ENCODE data around the gene LANCL1. TPM values are rescaled to one million over a fixed set of nuclear protein-coding genes. Genes with fewer than 3 reads are reported as not detected.
"Not testable (repeated sequence)": the region's sequence is repeated elsewhere in the genome, so short reads cannot be mapped to it uniquely, and the experiment has no call there.

Gene LANCL1
- total and polyA plus RNA-seq, 4 donors, result 48.7 to 167 (median 67.3) TPM

DNA sequence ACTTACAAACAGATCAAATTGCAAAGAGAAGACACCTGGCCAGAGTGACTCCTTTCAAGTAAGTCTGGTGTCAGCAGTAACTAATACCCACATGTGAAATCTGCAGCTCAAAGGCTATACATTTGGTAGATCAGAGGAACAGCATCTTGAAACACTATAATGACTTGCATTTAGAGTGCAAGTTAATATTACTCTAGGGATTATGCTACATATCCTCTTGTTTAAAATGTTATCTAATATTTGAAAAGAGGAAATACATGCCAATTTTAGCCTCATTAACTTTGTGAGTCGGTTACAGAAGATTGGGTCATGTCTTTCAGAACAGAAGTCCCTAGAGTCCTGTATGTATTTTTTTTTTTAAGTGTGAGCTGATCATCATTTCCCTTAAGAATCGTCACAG is 15.2 kb downstream of the LANCL1 start:
- Histone ChIP-seq H3K27me3 (ENCODE audit: control insufficient read depth, insufficient read depth, low read length) (no peaks in the 10 kb centered on the region), H3K36me3 (ENCODE audit: control insufficient read depth, insufficient read depth, low read length) (no peaks in the 10 kb centered on the region), H3K9me3 (ENCODE audit: control insufficient read depth, insufficient read depth, low read length) (no peaks in the 10 kb centered on the region), H3K4me1 (ENCODE audit: control insufficient read depth, insufficient read depth, low read length) (no peaks in the 10 kb centered on the region), H3K4me3 (ENCODE audit: low read depth, low read length) (no peak overlapping the region), H3K27ac (ENCODE audit: low read depth, low read length) (no peak overlapping the region)
- DNase-seq (ENCODE audit: low read depth in 4 of 6, low spot score in 6 of 6), result no peak
- WGBS (ENCODE audit: insufficient coverage), result no CpG with 5 or more reads among the region's 2 CpGs

DNA sequence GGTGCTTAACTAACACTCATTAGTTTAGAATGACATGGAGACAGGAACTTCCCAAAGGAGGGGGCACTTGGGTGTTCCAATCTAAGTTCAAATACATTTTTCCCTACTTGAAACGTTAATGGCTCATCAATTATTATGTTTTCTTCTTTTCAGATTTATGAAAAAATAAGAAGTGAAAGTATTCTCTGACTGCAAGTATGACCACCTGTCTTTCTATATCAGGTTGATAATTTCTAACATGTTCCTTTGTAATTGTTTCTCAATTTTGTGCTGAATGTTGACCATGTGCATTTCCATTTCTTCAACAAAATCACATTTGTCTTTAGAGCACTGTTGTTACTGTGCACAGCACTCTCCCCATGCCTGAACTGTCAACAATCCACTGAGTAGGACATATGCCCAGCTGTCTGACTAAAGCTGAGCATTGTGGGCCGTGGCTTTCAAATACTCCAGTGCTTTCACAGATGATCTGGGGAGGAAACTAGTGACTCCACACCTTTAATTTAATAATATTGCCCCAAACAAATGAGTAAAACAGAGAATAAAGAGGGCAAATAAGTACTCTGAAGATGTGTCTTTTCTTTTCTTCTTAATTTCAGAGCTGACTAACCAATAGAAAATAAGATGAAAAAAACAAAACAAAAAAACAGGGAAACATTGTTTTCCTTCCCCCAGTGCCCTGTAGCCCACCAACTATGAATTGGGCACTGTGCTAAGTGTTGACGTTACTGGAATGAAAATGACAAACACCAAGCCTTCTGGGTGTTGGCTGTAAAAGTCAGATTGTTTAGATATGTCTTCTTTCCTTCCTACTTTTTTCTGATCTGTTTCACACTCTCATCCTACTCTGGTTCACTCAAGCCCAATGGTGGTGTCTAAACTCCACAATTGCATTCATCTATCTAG is 16.0 kb downstream of the LANCL1 start:
- no peaks in the 10 kb centered on the region for H3K27me3 ChIP-seq (ENCODE audit: control insufficient read depth, insufficient read depth, low read length)
- no CpG with 5 or more reads among the region's 3 CpGs for WGBS (ENCODE audit: insufficient coverage)
- DNase-seq (ENCODE audit: low read depth in 4 of 6, low spot score in 6 of 6), result no peak
- H3K4me3 ChIP-seq (ENCODE audit: low read depth, low read length), result no peak overlapping the region
- H3K36me3 ChIP-seq (ENCODE audit: control insufficient read depth, insufficient read depth, low read length), result no peaks in the 10 kb centered on the region
- no peak overlapping the region for H3K27ac ChIP-seq (ENCODE audit: low read depth, low read length)
- H3K4me1 ChIP-seq (ENCODE audit: control insufficient read depth, insufficient read depth, low read length), result no peaks in the 10 kb centered on the region
- no peaks in the 10 kb centered on the region for H3K9me3 ChIP-seq (ENCODE audit: control insufficient read depth, insufficient read depth, low read length)

DNA sequence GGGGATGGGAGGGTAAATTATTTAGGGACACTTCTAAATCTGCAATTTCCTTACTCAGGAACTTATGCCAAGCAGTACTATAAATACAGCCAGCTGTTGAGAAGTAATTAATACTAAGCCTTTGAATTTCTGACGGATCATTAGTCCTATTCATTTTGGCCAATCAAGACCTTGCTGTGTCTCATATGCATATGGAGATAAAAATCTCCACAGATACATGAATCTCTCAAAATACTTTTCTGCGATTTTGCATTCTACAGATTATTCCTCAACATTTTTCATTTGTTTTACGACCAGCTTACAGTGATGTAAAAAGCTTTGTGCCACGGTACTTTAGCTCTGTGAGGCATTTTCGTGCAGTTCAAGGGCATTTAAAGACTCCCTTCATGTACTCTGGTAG is 16.7 kb downstream of the LANCL1 start:
- Histone ChIP-seq H3K4me3 (ENCODE audit: low read depth, low read length) (no peak overlapping the region), H3K27ac (ENCODE audit: low read depth, low read length) (no peak overlapping the region), H3K36me3 (ENCODE audit: control insufficient read depth, insufficient read depth, low read length) (no peaks in the 10 kb centered on the region), H3K27me3 (ENCODE audit: control insufficient read depth, insufficient read depth, low read length) (no peaks in the 10 kb centered on the region), H3K4me1 (ENCODE audit: control insufficient read depth, insufficient read depth, low read length) (no peaks in the 10 kb centered on the region), H3K9me3 (ENCODE audit: control insufficient read depth, insufficient read depth, low read length) (no peaks in the 10 kb centered on the region)
- WGBS (ENCODE audit: insufficient coverage), result 59% methylated on average over 4 of the region's 5 CpGs
- peak in 1 of 6 donors; percentile 14 for DNase-seq (ENCODE audit: low read depth in 4 of 6, low spot score in 6 of 6)

DNA sequence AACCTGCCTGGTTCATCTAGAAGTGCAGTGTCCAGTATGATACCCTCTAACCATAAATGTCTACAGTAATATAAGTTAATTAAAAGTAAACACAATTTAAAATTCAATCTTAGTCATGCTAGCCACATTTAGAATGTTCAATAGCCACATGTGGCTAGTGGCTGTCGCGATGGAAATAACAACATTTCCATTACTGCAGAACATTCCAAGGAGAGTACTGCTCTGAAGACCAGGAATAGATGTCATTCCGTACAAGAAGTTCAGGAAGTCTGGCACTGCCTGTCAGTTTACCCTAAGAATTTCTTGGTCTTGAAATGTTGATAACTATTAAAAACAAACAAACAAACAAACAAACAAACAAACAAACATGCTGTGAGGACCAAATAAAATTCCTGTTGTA is 17.2 kb downstream of the LANCL1 start:
- no peaks in the 10 kb centered on the region for H3K27me3 ChIP-seq (ENCODE audit: control insufficient read depth, insufficient read depth, low read length)
- no peak overlapping the region for H3K4me3 ChIP-seq (ENCODE audit: low read depth, low read length)
- DNase-seq (ENCODE audit: low read depth in 4 of 6, low spot score in 6 of 6), result no peak
- no peaks in the 10 kb centered on the region for H3K4me1 ChIP-seq (ENCODE audit: control insufficient read depth, insufficient read depth, low read length)
- no peaks in the 10 kb centered on the region for H3K9me3 ChIP-seq (ENCODE audit: control insufficient read depth, insufficient read depth, low read length)
- H3K27ac ChIP-seq (ENCODE audit: low read depth, low read length), result no peak overlapping the region
- H3K36me3 ChIP-seq (ENCODE audit: control insufficient read depth, insufficient read depth, low read length), result peaks cover 2% of the 10 kb centered on the region
- WGBS (ENCODE audit: insufficient coverage), result no CpG with 5 or more reads among the region's 3 CpGs

- H3K4me1 ChIP-seq (ENCODE audit: control insufficient read depth, insufficient read depth, low read length), result no peaks in the 10 kb centered on the region
- no peak for DNase-seq (ENCODE audit: low read depth in 4 of 6, low spot score in 6 of 6)
- no peaks in the 10 kb centered on the region for H3K27me3 ChIP-seq (ENCODE audit: control insufficient read depth, insufficient read depth, low read length)
- no peak overlapping the region for H3K4me3 ChIP-seq (ENCODE audit: low read depth, low read length)
- 100% methylated on average over 4 of the region's 4 CpGs for WGBS (ENCODE audit: insufficient coverage)
- H3K9me3 ChIP-seq (ENCODE audit: control insufficient read depth, insufficient read depth, low read length), result no peaks in the 10 kb centered on the region
- no peak overlapping the region for H3K27ac ChIP-seq (ENCODE audit: low read depth, low read length)
- peaks cover 5% of the 10 kb centered on the region for H3K36me3 ChIP-seq (ENCODE audit: control insufficient read depth, insufficient read depth, low read length)
Measured at GRCh38 chr2:210458395-210458794, 18.2 kb downstream of the LANCL1 start.

DNA sequence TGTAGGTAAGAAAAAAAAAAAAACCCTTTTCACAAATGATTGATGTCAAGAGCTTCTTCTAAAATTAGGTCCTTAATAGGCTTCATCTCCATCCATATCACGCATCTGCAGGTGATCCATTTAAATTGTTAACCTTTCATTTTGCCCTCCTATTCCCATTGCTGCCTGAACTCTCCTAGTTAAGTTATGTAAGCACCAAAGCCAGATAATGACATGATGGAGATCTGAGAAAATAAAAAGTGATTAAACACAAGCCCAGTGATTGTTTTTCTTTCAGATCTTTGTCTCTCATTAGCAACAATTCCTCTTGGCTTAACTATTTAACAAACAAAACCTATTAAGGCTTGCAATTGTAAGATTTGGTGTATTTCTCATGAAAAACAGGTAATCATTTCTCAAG is 20.0 kb downstream of the LANCL1 start:
- Histone ChIP-seq H3K27me3 (ENCODE audit: control insufficient read depth, insufficient read depth, low read length) (no peaks in the 10 kb centered on the region), H3K27ac (ENCODE audit: low read depth, low read length) (no peak overlapping the region), H3K9me3 (ENCODE audit: control insufficient read depth, insufficient read depth, low read length) (no peaks in the 10 kb centered on the region), H3K36me3 (ENCODE audit: control insufficient read depth, insufficient read depth, low read length) (peaks cover 5% of the 10 kb centered on the region), H3K4me3 (ENCODE audit: low read depth, low read length) (no peak overlapping the region), H3K4me1 (ENCODE audit: control insufficient read depth, insufficient read depth, low read length) (no peaks in the 10 kb centered on the region)
- peak in 1 of 6 donors; percentile 19 for DNase-seq (ENCODE audit: low read depth in 4 of 6, low spot score in 6 of 6)
- whole genome bisulfite sequencing (ENCODE audit: insufficient coverage), result 80% methylated on average over 1 of the region's 1 CpG

DNA sequence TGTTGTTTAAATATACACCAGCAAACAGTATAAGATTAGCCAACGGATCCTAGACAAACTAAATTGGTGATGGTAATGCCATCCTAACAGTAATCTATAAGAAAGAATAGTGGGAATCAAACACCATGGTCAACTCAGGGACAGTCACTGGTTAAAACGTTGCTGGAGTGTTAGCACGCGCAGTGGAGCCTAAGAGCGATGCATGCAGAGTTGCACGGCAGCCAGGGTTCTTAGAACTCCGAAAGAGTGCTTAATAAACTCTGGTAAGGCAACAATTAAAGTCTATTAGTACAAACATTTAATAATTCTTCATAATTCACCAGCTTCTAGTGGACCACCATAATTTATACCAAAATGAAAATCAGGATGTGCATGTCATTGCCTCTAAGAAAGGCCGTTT is 22.2 kb downstream of the LANCL1 start:
- H3K4me3 ChIP-seq (ENCODE audit: low read depth, low read length), result no peak overlapping the region
- H3K27ac ChIP-seq (ENCODE audit: low read depth, low read length), result no peak overlapping the region
- no peaks in the 10 kb centered on the region for H3K27me3 ChIP-seq (ENCODE audit: control insufficient read depth, insufficient read depth, low read length)
- DNase-seq (ENCODE audit: low read depth in 4 of 6, low spot score in 6 of 6), result no peak
- peaks cover 2% of the 10 kb centered on the region for H3K9me3 ChIP-seq (ENCODE audit: control insufficient read depth, insufficient read depth, low read length)
- no peaks in the 10 kb centered on the region for H3K4me1 ChIP-seq (ENCODE audit: control insufficient read depth, insufficient read depth, low read length)
- WGBS (ENCODE audit: insufficient coverage), result 84% methylated on average over 4 of the region's 8 CpGs
- H3K36me3 ChIP-seq (ENCODE audit: control insufficient read depth, insufficient read depth, low read length), result peaks cover 5% of the 10 kb centered on the region

DNA sequence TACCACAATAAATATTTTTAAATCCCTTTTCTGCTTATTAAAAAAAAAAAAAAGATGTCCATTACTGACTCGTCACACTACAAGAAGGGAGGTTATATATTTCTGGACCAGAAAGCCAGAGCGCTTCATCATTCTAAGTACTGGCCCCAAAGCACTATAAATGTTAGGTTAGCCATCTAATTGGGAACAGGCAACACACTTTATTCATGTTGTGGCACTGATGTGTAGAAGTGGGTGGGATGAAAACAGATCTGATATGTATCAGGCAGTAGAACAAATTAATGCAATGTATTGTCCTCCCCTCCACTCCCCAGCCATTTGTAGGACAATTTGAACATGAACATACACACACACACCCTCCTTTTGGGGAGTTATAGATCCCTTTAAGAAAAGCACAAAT is 24.4 kb downstream of the LANCL1 start:
- DNase-seq (ENCODE audit: low read depth in 4 of 6, low spot score in 6 of 6), result no peak
- Histone ChIP-seq H3K27me3 (ENCODE audit: control insufficient read depth, insufficient read depth, low read length) (no peaks in the 10 kb centered on the region), H3K9me3 (ENCODE audit: control insufficient read depth, insufficient read depth, low read length) (peaks cover 2% of the 10 kb centered on the region), H3K4me3 (ENCODE audit: low read depth, low read length) (no peak overlapping the region), H3K4me1 (ENCODE audit: control insufficient read depth, insufficient read depth, low read length) (no peaks in the 10 kb centered on the region), H3K36me3 (ENCODE audit: control insufficient read depth, insufficient read depth, low read length) (peaks cover 5% of the 10 kb centered on the region), H3K27ac (ENCODE audit: low read depth, low read length) (no peak overlapping the region)
- WGBS (ENCODE audit: insufficient coverage), result no CpG with 5 or more reads among the region's 2 CpGs

DNA sequence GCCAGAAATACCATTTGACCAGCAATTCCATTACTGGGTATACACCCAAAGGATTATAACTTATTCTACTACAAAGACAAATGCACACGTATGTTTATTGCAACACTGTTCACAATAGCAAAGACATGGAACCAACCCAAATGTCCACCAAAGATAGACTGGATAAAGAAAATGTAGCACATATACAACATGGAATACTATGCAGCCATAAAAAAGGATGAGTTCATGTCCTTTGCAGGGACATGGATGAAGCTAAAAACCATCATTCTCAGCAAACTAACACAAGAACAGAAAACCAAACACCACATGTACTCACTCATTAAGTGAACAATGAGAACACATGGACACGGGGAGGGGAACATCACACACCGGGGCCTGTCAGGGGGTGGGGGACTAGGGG is 25.6 kb downstream of the LANCL1 start:
- whole genome bisulfite sequencing (ENCODE audit: insufficient coverage), result no CpG with 5 or more reads among the region's 3 CpGs
- not testable (repeated sequence) for H3K36me3 ChIP-seq (ENCODE audit: control insufficient read depth, insufficient read depth, low read length); H3K27me3 ChIP-seq (ENCODE audit: control insufficient read depth, insufficient read depth, low read length); H3K27ac ChIP-seq (ENCODE audit: low read depth, low read length); H3K4me1 ChIP-seq (ENCODE audit: control insufficient read depth, insufficient read depth, low read length); DNase-seq (ENCODE audit: low read depth in 4 of 6, low spot score in 6 of 6); H3K4me3 ChIP-seq (ENCODE audit: low read depth, low read length); H3K9me3 ChIP-seq (ENCODE audit: control insufficient read depth, insufficient read depth, low read length)

DNA sequence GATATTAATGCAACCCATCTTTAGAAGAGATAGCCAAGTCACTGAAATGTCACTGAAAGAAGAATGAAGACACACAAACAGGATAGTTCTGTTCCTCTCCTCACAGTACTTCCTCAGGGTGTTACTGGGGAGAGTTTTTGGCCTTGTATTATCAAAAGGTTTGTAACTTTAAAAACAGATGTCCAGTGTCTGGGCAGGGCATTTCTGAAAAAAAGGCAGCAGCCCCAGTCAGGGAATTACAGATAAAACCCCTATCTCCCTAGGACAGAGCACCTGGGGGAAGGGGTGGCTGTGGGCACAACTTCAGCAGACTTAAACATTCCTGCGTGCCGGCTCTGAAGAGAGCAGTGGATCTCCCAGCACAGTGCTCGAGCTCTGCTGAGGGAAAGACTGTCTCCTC is 30.8 kb downstream of the LANCL1 start:
- H3K27ac ChIP-seq (ENCODE audit: low read depth, low read length), result no peak overlapping the region
- H3K36me3 ChIP-seq (ENCODE audit: control insufficient read depth, insufficient read depth, low read length), result peaks cover 2% of the 10 kb centered on the region
- no peaks in the 10 kb centered on the region for H3K4me1 ChIP-seq (ENCODE audit: control insufficient read depth, insufficient read depth, low read length)
- DNase-seq (ENCODE audit: low read depth in 4 of 6, low spot score in 6 of 6), result no peak
- no peak overlapping the region for H3K4me3 ChIP-seq (ENCODE audit: low read depth, low read length)
- peaks cover 2% of the 10 kb centered on the region for H3K9me3 ChIP-seq (ENCODE audit: control insufficient read depth, insufficient read depth, low read length)
- 94% methylated on average over 3 of the region's 3 CpGs for WGBS (ENCODE audit: insufficient coverage)
- H3K27me3 ChIP-seq (ENCODE audit: control insufficient read depth, insufficient read depth, low read length), result no peaks in the 10 kb centered on the region

Data from spinal cord (tissue), 10 donors.